BE2C (cell line): Measurements from ENCODE around the gene TMEM163.

Source experiments
- DNase-seq: peaks from one replicate; pipeline ENCODE4 v3.0.0-alpha.2; 2020
- H3K27me3 ChIP-seq: fragments of 250-450 bp; sonication (Bioruptor Pico); 2 replicates; pipeline ENCODE4 v1.5.1; 2020; ENCODE audit warnings: mild to moderate bottlenecking
- H3K36me3 ChIP-seq: fragments of 250-450 bp; sonication (Bioruptor Pico); 2 replicates; pipeline ENCODE4 v1.5.1; 2020; ENCODE audit warnings: mild to moderate bottlenecking
- H3K4me1 ChIP-seq: fragments of 250-450 bp; sonication (Bioruptor Pico); 2 replicates; pipeline ENCODE4 v1.5.1; 2020
- H3K4me3 ChIP-seq: 2 replicates; pipeline ENCODE4 v1.5.1; 2011; ENCODE audit warnings: low read depth, low read length
- H3K9me3 ChIP-seq: fragments of 250-450 bp; sonication (Bioruptor Pico); 2 replicates; pipeline ENCODE4 v1.5.1; 2020
- TF ChIP-seq, protein P1 (sequence below): IDR thresholded peaks from 2 replicates; pipeline ENCODE4 v1.5.1; 2012; ENCODE audit warnings: mild to moderate bottlenecking, low read depth, low read length

Gene TMEM163

DNA sequence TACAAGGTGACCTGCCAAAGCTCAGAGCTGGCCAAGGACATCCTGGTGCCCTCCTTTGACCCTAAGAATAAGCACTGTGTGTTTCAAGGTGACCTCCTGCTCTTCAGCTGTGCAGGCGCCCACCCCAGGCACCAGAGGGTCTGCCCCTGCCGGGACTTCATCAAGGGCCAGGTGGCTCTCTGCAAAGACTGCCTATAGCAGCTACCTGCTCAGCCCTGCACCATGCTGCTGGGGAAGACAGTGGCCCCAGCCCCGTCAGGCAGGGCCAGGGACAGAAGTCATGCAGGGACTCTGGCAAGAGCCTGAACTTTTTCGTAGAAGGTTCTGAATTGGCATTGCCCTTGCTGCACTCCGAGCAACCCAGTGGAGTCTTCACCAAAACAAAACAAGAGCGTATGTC is 270.1 kb downstream of the TMEM163 start:
- Histone ChIP-seq H3K36me3 (no peaks in the 10 kb centered on the region), H3K9me3 (no peaks in the 10 kb centered on the region), H3K4me3 (no peak overlapping the region), H3K4me1 (no peaks in the 10 kb centered on the region), H3K27me3 (no peaks in the 10 kb centered on the region)
- DNase-seq, result no peak
- TF ChIP-seq, protein P1, sequence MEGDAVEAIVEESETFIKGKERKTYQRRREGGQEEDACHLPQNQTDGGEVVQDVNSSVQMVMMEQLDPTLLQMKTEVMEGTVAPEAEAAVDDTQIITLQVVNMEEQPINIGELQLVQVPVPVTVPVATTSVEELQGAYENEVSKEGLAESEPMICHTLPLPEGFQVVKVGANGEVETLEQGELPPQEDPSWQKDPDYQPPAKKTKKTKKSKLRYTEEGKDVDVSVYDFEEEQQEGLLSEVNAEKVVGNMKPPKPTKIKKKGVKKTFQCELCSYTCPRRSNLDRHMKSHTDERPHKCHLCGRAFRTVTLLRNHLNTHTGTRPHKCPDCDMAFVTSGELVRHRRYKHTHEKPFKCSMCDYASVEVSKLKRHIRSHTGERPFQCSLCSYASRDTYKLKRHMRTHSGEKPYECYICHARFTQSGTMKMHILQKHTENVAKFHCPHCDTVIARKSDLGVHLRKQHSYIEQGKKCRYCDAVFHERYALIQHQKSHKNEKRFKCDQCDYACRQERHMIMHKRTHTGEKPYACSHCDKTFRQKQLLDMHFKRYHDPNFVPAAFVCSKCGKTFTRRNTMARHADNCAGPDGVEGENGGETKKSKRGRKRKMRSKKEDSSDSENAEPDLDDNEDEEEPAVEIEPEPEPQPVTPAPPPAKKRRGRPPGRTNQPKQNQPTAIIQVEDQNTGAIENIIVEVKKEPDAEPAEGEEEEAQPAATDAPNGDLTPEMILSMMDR, result no peak

DNA sequence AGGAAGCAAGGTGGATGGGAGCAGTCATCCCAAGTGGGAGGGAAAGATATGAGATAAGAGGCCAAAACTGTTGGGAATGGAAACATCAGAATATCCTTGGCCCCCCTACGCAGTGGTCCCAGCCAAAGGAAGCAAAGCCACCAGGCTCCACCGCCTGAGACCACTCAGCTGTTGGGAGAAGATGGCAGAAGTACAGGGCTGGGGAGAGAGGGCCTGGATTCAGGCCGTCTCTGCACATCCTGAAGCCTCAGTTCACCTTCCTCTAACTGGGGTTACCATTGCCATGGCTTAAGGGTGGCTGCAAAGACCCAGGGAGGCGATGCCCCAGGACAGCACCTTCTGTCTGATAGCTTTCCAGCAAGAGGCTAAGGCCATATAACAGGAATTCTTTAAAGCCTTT is 271.1 kb downstream of the TMEM163 start:
- DNase-seq, result no peak

GRCh38 chr2:134446383-134447017 is 272.3 kb downstream of the TMEM163 start:
- Histone ChIP-seq H3K36me3 (no peaks in the 10 kb centered on the region), H3K4me3 (no peak overlapping the region), H3K27me3 (no peaks in the 10 kb centered on the region), H3K9me3 (no peaks in the 10 kb centered on the region), H3K4me1 (no peaks in the 10 kb centered on the region)
- TF ChIP-seq, protein P1, result no peak
- no peak for DNase-seq

More for the DNA sequence above, 271.1 kb downstream of the TMEM163 start:
- H3K4me1 ChIP-seq, result no peaks in the 10 kb centered on the region
- TF ChIP-seq, protein P1, result no peak
- no peak overlapping the region for H3K4me3 ChIP-seq
- H3K27me3 ChIP-seq, result no peaks in the 10 kb centered on the region
- no peaks in the 10 kb centered on the region for H3K9me3 ChIP-seq
- no peaks in the 10 kb centered on the region for H3K36me3 ChIP-seq

GRCh38 chr2:134445985-134446382 is 272.8 kb downstream of the TMEM163 start:
- Histone ChIP-seq H3K4me1 (no peaks in the 10 kb centered on the region), H3K4me3 (no peak overlapping the region), H3K36me3 (no peaks in the 10 kb centered on the region), H3K9me3 (no peaks in the 10 kb centered on the region), H3K27me3 (no peaks in the 10 kb centered on the region)
- DNase-seq, result no peak
- TF ChIP-seq, protein P1, result no peak

DNA sequence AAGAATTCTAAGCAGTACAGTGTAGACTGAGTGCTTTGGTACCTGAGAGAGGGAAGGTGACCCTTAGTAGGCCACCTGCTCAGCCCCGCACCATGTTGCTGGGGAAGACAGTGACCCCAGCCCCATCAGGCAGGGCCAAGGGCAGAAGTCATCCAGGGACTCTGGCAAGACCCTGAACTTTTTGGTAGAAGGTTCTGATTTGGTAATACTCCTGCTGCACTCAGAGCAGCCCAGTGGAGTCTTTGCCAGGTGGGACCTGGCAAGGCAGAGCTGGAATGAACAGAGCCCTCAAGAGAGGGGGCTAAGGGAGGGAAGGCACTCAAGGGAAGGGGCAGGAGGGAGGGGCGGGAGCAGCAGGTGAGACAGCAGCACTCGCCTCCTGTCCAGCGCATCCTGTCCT is 273.7 kb downstream of the TMEM163 start:
- Histone ChIP-seq H3K27me3 (no peaks in the 10 kb centered on the region), H3K9me3 (no peaks in the 10 kb centered on the region), H3K4me3 (no peak overlapping the region), H3K4me1 (no peaks in the 10 kb centered on the region), H3K36me3 (no peaks in the 10 kb centered on the region)
- TF ChIP-seq, protein P1, result no peak
- DNase-seq, result no peak

DNA sequence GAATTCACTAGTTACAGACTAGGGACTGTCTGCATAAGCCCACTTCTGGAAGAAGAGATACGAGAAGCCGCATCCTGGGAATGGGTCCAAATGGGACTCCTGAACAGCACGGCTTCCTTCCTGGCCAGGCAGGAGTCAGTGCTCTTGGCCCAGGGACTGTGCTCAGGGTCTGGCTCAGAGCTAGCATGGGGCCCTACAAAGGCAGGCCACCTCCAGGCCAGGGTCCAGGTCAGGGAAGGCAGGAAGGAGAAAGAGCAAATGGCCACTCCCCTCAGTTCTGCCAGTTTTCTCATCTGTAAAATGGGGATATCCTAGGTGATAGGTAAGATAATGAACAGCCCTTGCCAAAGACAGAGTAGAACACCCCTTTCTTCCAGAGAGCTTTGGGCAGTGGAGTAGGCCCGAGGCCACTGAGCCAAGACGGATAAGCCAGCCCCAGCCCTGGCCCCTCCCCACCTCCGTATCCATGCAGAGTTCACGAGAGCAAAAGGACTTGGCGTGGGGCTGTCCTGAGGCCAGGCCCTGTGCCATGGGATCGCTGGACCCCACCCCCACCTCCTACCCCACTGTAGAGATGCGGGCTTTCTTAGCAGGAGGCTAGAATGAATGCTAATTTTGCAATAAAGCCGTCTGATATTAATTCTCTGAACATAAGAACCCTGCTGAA is 274.9 kb downstream of the TMEM163 start:
- Histone ChIP-seq H3K4me3 (no peak overlapping the region), H3K4me1 (no peaks in the 10 kb centered on the region), H3K27me3 (no peaks in the 10 kb centered on the region), H3K36me3 (no peaks in the 10 kb centered on the region), H3K9me3 (no peaks in the 10 kb centered on the region)
- no peak for DNase-seq
- TF ChIP-seq, protein P1, result no peak
